Left lobe of liver (tissue), 2 donors: ENCODE data around the gene COL10A1. TPM values are rescaled to one million over a fixed set of nuclear protein-coding genes. Genes with fewer than 3 reads are reported as not detected.

Experiments
- ATAC-seq: fragments of 200-7000 bp; cut with Tn5 transposase; one replicate; pipeline ENCODE4 v1.9.1; 2020; ENCODE audit warnings: mild to moderate bottlenecking, moderate library complexity
- DNase-seq: peaks from one replicate; pipeline ENCODE4 v3.0.0-alpha.2; 2020; ENCODE audit warnings: low spot score
- total RNA-seq: library from RNA; stranded (reverse); gene quantifications from one replicate; pipeline ENCODE4 v1.2.1, GENCODE V29; 2021
- donor health status: DM: no; HTN: no; CAD: no; lungs with moderate emphysema.
- donor health status: DM: no; HTN: yes; CAD: no.

Gene COL10A1
- total RNA-seq = not detected

- DNase-seq (no peak), ATAC-seq (no peak)
Observed at GRCh38 chr6:116126032-116126431, at the start of gene COL10A1. COL10A1 (minus strand) TSS chr6:116126132; CDS start chr6:116125492, 640 bp downstream.

DNA sequence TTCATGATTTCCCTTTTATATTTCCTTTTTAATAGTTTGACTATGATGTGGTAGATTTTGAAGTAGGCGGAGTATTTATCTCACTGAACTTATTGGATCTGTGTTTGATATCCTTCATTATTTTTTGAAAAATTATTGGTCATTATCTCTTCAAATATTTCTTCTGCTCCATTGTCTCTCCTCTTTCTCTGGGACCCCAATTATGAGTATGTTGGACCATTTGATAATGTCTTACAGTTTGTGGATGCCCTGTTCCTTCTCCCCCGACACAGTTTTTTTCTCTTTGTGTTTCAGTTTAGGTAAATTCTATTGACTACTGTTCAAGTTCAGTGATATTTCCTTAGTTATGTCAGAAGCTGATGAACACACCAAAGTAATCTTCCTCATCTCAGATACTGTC lies 49.4 kb upstream of the COL10A1 start:
- no peak for ATAC-seq
- DNase-seq = no peak

DNA sequence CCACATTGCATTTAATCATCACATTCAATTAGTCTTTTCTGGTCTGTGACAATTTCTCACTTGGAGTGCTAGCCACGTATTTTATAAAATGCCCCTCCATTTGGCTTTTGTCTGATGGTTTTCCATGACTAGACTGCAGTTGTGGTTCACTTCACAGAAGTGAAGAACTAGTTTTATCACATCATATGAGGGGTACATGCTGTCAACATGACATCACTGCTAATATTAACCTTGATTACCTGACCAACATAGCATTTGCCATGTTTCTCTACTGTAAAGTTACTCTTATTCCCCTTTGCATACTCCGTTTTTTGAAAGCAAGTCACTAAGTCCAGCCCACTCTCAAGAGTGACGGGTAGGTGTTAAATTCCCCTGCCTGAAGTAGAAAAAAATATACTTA lies 48.0 kb upstream of the COL10A1 start:
- DNase-seq = no peak
- ATAC-seq = no peak

- no peak for DNase-seq
- no peak for ATAC-seq
Observed at GRCh38 chr6:116170358-116171057, 44.6 kb upstream of the COL10A1 start.

DNA sequence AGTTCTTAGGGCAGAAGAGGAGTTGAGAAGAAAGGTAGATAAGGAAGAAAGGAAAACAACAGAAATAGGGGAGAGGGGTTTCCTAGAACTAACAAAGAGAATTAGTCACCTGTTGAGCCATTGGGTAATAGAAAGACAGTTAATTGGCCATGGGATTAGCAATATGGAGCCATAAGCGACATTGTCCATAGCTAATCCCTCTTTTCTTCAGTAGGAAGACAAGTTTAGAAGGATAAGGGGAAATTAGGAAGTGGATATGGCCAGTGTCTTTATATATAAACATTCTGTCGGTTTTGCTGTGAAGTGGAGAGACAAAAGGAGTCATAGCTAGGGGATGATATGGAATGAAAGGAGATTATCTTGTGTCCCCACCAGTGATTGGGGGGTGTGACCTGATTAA lies 43.9 kb upstream of the COL10A1 start:
- ATAC-seq = no peak
- no peak for DNase-seq

DNA sequence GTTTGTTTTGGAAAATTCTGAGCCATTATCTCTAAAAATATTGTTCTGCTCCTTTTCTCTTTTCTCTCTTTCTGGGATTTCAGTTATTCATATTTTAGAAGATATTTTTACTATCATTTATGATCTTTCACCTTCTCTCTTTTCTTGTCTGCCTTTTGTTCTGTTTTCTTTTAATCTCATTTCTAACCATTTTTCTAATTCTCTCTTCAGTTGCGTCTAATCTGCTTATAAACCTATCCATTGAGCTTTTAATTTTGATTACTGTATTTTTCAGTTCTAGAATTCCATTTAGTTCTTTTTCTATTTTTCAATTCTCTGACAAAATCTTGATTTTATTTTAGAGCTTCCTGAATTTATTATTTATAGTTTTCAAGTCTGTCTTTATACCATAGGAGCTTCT lies 42.2 kb upstream of the COL10A1 start:
- no peak for DNase-seq
- ATAC-seq = no peak

DNA sequence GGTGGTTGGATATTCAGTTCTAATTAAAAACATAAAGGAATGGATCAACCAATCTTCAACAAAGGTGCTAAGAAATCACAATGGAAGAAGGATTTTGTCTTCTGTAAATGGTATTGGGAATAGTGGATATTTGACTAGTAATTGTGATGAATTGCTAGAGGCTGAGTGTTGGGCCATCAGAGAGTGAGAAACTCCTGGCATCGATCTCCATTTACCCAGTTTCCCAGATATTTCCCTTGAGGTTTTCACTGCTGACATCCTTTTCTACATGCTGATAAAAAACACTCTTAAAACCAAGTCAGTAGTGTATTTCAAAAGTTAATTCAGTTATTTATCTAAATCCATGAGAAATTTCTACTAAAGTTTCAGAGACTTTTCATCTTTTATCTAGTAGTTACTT lies 40.4 kb upstream of the COL10A1 start:
- DNase-seq (no peak), ATAC-seq (no peak)

GRCh38 chr6:116165596-116165995 lies 39.7 kb upstream of the COL10A1 start:
- DNase-seq (no peak), ATAC-seq (no peak)

DNA sequence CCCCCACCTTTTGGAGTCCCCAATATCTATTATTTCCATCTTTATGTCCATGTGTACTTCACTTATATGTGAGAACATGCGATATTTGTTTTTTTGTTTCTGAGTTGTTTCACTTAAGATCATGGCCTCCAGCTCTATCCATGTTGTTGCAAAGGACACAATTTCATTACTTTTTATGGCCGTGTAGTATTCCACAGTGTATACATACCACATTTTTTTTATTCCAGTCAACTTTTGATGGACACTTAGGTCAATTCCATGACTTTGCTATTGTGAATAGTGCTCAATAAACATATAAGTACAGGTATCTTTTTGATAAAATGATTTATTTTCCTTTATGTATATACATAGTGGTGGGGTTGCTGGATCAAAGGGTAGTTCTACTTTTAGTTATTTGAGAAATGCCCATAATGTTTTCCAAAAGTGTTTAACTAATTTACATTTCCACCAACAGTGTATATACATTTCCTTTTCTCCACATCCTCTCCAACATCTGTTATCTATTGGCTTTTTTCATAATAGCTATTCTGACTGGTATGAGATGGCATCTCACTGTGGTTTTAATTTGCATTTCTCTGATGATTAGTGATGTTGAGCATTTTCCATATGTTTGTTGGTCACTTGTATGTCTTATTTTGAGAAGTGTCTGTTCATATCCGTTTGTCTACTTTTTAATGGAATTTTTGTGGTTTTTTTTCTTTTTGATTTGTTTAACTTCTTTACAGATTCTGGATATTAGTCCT lies 34.0 kb upstream of the COL10A1 start:
- ATAC-seq = no peak
- no peak for DNase-seq

DNA sequence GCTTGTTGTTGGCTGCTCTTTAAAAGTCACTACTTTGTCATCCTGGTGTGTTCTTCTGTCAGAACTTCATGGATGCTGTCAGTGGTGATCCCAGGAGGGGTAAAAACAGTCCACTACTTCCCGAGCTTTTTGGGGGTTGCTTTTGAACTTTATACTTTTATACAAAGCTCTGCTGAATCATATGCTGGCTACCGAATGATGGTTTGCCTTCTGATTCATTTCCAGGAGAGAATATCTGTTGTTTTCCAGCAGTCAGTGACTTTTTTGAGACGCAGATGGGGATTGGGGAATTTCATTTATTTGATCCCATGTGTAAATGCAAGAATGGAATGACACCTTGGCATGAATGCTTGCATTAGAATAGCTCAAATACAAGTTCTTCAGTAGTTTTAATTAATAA lies 32.7 kb upstream of the COL10A1 start:
- DNase-seq (no peak), ATAC-seq (no peak)

GRCh38 chr6:116157391-116157790 lies 31.5 kb upstream of the COL10A1 start:
- ATAC-seq (no peak), DNase-seq (no peak)

- ATAC-seq = no peak
- DNase-seq = no peak
Observed at GRCh38 chr6:116156405-116157326, 30.7 kb upstream of the COL10A1 start.

- ATAC-seq = no peak
- no peak for DNase-seq
Observed at GRCh38 chr6:116154887-116155286, 29.0 kb upstream of the COL10A1 start.

- DNase-seq (no peak), ATAC-seq (no peak)
Observed at GRCh38 chr6:116152620-116153019, 26.7 kb upstream of the COL10A1 start.

DNA sequence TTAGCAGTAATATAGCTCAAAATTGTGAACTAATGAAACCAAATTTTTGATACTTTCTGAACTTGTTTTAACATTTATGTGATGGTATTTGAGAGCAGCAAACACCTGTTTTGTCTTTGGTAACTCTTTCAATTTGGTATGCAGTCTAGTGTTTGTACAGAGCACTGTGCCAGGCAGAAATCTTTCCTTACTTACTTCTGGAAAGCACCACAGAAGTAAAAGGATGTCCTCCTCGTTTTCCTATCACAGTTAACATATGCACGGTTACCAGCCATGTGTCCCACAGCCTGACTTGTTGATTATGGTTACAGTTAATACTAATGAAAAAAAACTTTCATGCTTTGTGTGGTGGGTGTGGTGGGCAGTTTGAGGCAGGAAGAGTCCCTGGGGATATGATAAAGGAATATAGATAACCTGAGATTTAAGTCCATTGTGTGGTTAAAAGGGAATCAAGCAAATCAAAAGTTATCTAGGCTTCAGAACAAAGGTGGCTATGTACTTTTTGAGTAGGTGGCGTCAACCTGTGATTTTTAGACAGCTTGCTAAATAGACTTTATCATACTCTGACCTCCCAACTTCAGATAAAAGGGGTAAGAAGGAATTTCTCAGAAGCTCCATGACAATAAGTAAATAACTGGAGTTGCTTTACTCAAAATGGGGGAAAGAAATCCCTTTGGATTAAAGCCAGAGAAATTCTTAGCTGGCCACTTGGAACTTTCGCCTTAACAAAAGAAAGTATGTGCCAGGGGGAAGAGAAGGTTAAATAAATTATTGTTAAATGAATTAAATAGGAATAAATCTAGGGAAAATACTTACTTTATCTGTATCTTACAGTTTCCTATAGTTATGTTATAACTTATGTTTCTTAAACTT lies 20.1 kb upstream of the COL10A1 start:
- ATAC-seq (no peak), DNase-seq (no peak)

DNA sequence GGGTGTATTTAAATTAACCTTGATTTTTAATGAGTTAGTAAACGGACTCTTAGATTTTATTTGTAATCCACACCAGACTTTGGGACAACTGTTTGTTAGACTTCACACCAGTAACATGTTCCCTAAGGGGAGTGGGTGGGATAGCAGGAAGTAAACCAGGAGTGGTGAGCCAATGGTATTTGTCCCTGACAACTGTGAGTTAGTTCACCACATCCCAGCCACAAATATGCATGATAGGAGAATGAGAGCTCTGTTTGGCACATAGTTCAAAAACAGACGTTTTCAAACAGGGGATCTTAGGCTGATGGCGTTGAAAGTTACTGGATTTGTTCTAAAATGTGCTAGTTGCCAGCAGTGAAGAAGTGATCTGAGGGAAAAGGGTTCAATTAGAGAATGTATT lies 18.7 kb upstream of the COL10A1 start:
- DNase-seq = no peak
- no peak for ATAC-seq

DNA sequence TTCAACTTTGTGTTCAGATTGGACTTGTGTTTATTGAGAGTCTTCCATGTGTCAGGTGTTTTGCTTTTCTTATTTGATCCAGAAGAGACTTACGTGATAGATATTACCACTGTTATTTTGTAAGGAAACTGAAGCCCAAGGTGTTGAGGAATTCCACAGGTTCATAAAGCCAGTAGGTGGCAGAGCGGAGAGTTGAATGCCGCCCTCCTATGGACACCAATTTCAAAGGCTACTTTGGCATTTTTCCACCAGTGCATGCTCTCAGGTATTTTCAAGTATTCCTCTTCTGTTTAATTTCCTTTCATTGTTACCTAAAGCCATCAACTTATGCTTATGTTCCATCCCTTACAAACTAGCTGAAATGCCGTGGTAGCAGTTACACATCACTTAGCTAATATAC lies 14.0 kb upstream of the COL10A1 start:
- peak; percentile 29 for ATAC-seq
- no peak for DNase-seq

DNA sequence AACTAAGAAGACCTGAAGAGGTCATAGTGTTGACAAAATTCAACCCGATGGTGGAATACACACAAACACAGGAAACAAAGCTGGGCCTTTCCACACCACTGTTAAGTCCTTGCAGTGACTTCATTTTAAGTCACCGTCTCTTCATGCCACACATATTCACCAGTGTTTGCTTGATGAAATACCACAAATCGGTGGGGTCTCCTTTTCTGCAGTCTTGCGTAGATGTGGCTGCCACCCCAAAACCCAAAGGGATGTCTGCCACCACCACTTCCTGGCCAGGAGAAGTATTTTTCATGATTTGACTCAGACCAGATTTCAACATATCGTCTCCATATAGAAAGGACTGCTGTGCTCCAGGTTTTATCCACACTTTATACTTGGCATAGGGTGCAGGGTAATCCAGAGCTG lies 11.0 kb upstream of the COL10A1 start:
- ATAC-seq = no peak
- DNase-seq = no peak

GRCh38 chr6:116136373-116136772 lies 10.4 kb upstream of the COL10A1 start:
- ATAC-seq = no peak
- DNase-seq = no peak

- DNase-seq (no peak), ATAC-seq (no peak)
Observed at GRCh38 chr6:116133453-116133852, 7.5 kb upstream of the COL10A1 start.
